K562 (cell line): ENCODE measurements around the gene COG4. TPM values are rescaled to one million over a fixed set of nuclear protein-coding genes. Genes with fewer than 3 reads are reported as not detected.

ENCODE experiments used
- ARNT ChIP-seq, 2 experiments: fragments of 450-650 bp; IDR thresholded peaks; 2 replicates each; pipeline ENCODE4 v1.6.1; 2016; ENCODE audit warnings: mild to moderate bottlenecking in 1 of 2
- DEAF1 ChIP-seq: fragments of 450-650 bp; formaldehyde crosslinking; IDR thresholded peaks from 2 replicates; pipeline ENCODE4 v1.4.0; 2020; ENCODE audit warnings: mild to moderate bottlenecking, moderate library complexity
- GATAD2B ChIP-seq: fragments of 450-650 bp; IDR thresholded peaks from 2 replicates; pipeline ENCODE4 v1.6.1; 2017; ENCODE audit warnings: mild to moderate bottlenecking, borderline replicate concordance
- HMGN3 ChIP-seq: IDR thresholded peaks from 2 replicates; pipeline ENCODE4 v1.6.1; 2011; ENCODE audit warnings: borderline replicate concordance, low read depth, mild to moderate bottlenecking, mixed read lengths, low read length; ENCODE audit not compliant: insufficient read length; ENCODE audit errors: extremely low read depth
- KDM2B ChIP-seq: fragments of 250-450 bp; sonication (Bioruptor Pico); IDR thresholded peaks from 2 replicates; pipeline ENCODE4 v1.8.0; 2021; ENCODE audit warnings: mild to moderate bottlenecking, moderate library complexity
- KHSRP ChIP-seq: fragments of 450-650 bp; IDR thresholded peaks from 2 replicates; pipeline ENCODE4 v1.6.1; 2017
- NFIX ChIP-seq: fragments of 250-450 bp; sonication (Bioruptor Pico); IDR thresholded peaks from 2 replicates; pipeline ENCODE4 v1.4.0; 2020; ENCODE audit warnings: low read depth, mild to moderate bottlenecking, moderate library complexity
- NR4A1 ChIP-seq, 2 experiments: fragments of 250-450 bp in 1 of 2; fragments of 450-650 bp in 1 of 2; sonication (Bioruptor Pico) in 1 of 2; IDR thresholded peaks; 2 replicates each; pipeline versions ENCODE4 v1.4.0 to v1.6.1; 2016 to 2020; ENCODE audit warnings: mild to moderate bottlenecking in 2 of 2, missing compliant biosample characterization in 1 of 2, missing genetic modification characterization in 1 of 2, moderate library complexity in 1 of 2
- POLR3A ChIP-seq: IDR thresholded peaks from 2 replicates; pipeline ENCODE4 v1.6.1; 2011; ENCODE audit warnings: borderline replicate concordance, mild to moderate bottlenecking, moderate library complexity; ENCODE audit not compliant: insufficient read length, insufficient read depth; ENCODE audit errors: extremely low read depth
- RBM15 ChIP-seq: fragments of 200-400 bp; formaldehyde crosslinking; IDR thresholded peaks from 2 replicates; pipeline ENCODE4 v1.6.1; 2018; ENCODE audit warnings: mild to moderate bottlenecking, low read length, moderate library complexity; ENCODE audit not compliant: insufficient read depth
- THAP12 ChIP-seq: fragments of 250-450 bp; sonication (Bioruptor Pico); IDR thresholded peaks from 2 replicates; pipeline ENCODE4 v1.9.0; 2021; ENCODE audit warnings: mild to moderate bottlenecking, inconsistent platforms
- ZNF764 ChIP-seq: fragments of 250-450 bp; sonication (Bioruptor Pico); IDR thresholded peaks from 2 replicates; pipeline ENCODE4 v1.4.0; 2020; ENCODE audit warnings: low read depth, mild to moderate bottlenecking, moderate library complexity
- polyA plus RNA-seq, 8 experiments: library from polyadenylated mRNA; depleted of rRNA in 4 of 8; stranded (reverse) in 5 of 8; unstranded in 3 of 8; fragments of >200 nt; fragmentation: Nextera tagmentation in 2 of 8; fragmentation: Illumina TruSeq in 1 of 8; extraction: Ambion mirVana in 2 of 8; extraction: Trizol in 1 of 8; gene quantifications; 2 replicates each; pipeline versions ENCODE4 v1.2.1 to v1.2.3, GENCODE V29; 2011 to 2014; ENCODE audit warnings: inconsistent platforms in 1 of 8, missing spikeins in 1 of 8
- total RNA-seq, 7 experiments: library from RNA; depleted of rRNA in 6 of 7; stranded (reverse); fragments of >200 nt in 6 of 7; fragmentation: Illumina TruSeq in 2 of 7; extraction: Trizol in 2 of 7; gene quantifications; 2 replicates each; pipeline versions ENCODE4 v1.2.1 to v1.2.3, GENCODE V29; 2011 to 2021; ENCODE audit warnings: low replicate concordance in 1 of 7
- TF ChIP-seq, protein P1 (sequence below): sonication (generic); formaldehyde crosslinking; IDR thresholded peaks from 2 replicates; pipeline ENCODE4 v1.8.0; 2022; ENCODE audit warnings: mild to moderate bottlenecking, missing genetic modification reagents
- TF ChIP-seq, protein P2 (sequence below): sonication (generic); formaldehyde crosslinking; IDR thresholded peaks from 2 replicates; pipeline ENCODE4 v1.5.0; 2020; ENCODE audit warnings: missing genetic modification reagents
- TF ChIP-seq, protein P3 (sequence below): fragments of 450-650 bp; conservative IDR thresholded peaks from 2 replicates; pipeline ENCODE4 v1.6.1; 2016; ENCODE audit warnings: missing genetic modification characterization, low read depth, mild to moderate bottlenecking, control low read depth, missing compliant biosample characterization
- TF ChIP-seq, protein P4 (sequence below): sonication (generic); formaldehyde crosslinking; IDR thresholded peaks from 2 replicates; pipeline ENCODE4 v1.8.0; 2022; ENCODE audit warnings: missing genetic modification reagents, mild to moderate bottlenecking, borderline replicate concordance

COG4 gene
- total and polyA plus RNA-seq, 9 of the 15 experiments (the other 6 are each of a cell fraction or from before 2014, with no cell fraction given): 13.7 to 73.9 (median 44.2) TPM

- TF ChIP-seq HMGN3: no peak
- TF ChIP-seq ZNF764 (CRISPR knock-in tag): no peak
- TF ChIP-seq KDM2B (CRISPR knock-in tag): no peak
- TF ChIP-seq NR4A1 (CRISPR knock-in tag; IDR thresholded peaks at IDR 0.05): no peak
- peak; percentile 58; the same call in 1 of the 2 replicates for TF ChIP-seq NR4A1 (tag; IDR thresholded peaks at IDR 0.05)
- TF ChIP-seq, protein P1, sequence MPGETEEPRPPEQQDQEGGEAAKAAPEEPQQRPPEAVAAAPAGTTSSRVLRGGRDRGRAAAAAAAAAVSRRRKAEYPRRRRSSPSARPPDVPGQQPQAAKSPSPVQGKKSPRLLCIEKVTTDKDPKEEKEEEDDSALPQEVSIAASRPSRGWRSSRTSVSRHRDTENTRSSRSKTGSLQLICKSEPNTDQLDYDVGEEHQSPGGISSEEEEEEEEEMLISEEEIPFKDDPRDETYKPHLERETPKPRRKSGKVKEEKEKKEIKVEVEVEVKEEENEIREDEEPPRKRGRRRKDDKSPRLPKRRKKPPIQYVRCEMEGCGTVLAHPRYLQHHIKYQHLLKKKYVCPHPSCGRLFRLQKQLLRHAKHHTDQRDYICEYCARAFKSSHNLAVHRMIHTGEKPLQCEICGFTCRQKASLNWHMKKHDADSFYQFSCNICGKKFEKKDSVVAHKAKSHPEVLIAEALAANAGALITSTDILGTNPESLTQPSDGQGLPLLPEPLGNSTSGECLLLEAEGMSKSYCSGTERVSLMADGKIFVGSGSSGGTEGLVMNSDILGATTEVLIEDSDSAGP: no peak
- TF ChIP-seq NFIX (CRISPR knock-in tag): no peak
- TF ChIP-seq ARNT (IDR thresholded peaks at IDR 0.05): peak in 1 of 2 experiments; percentile 70; a peak in 1 of 4 replicates
- TF ChIP-seq GATAD2B: no peak
- TF ChIP-seq DEAF1: no peak
- TF ChIP-seq, protein P2, sequence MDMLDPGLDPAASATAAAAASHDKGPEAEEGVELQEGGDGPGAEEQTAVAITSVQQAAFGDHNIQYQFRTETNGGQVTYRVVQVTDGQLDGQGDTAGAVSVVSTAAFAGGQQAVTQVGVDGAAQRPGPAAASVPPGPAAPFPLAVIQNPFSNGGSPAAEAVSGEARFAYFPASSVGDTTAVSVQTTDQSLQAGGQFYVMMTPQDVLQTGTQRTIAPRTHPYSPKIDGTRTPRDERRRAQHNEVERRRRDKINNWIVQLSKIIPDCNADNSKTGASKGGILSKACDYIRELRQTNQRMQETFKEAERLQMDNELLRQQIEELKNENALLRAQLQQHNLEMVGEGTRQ (CRISPR knock-in tag): no peak
- 0 out of 2 replicates have a peak, but pooled peaks have one; percentile 53 for TF ChIP-seq THAP12 (CRISPR knock-in tag)
- TF ChIP-seq KHSRP: no peak
- TF ChIP-seq, protein P3, sequence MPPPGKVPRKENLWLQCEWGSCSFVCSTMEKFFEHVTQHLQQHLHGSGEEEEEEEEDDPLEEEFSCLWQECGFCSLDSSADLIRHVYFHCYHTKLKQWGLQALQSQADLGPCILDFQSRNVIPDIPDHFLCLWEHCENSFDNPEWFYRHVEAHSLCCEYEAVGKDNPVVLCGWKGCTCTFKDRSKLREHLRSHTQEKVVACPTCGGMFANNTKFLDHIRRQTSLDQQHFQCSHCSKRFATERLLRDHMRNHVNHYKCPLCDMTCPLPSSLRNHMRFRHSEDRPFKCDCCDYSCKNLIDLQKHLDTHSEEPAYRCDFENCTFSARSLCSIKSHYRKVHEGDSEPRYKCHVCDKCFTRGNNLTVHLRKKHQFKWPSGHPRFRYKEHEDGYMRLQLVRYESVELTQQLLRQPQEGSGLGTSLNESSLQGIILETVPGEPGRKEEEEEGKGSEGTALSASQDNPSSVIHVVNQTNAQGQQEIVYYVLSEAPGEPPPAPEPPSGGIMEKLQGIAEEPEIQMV (tag): no peak
- TF ChIP-seq, protein P4, sequence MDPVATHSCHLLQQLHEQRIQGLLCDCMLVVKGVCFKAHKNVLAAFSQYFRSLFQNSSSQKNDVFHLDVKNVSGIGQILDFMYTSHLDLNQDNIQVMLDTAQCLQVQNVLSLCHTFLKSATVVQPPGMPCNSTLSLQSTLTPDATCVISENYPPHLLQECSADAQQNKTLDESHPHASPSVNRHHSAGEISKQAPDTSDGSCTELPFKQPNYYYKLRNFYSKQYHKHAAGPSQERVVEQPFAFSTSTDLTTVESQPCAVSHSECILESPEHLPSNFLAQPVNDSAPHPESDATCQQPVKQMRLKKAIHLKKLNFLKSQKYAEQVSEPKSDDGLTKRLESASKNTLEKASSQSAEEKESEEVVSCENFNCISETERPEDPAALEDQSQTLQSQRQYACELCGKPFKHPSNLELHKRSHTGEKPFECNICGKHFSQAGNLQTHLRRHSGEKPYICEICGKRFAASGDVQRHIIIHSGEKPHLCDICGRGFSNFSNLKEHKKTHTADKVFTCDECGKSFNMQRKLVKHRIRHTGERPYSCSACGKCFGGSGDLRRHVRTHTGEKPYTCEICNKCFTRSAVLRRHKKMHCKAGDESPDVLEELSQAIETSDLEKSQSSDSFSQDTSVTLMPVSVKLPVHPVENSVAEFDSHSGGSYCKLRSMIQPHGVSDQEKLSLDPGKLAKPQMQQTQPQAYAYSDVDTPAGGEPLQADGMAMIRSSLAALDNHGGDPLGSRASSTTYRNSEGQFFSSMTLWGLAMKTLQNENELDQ (CRISPR knock-in tag): no peak
- TF ChIP-seq POLR3A: no peak
- no peak for TF ChIP-seq RBM15
These were observed 86.3 kb downstream of the COG4 start (continued) for GRCh38 chr16:70437017-70437581.
